HG03469 (cell line): Measurements from ENCODE around the gene MAP2K2.

Experiments used
- ATAC-seq: cut with Tn5 transposase; IDR thresholded peaks from one replicate; pipeline ENCODE4 v1.9.1; 2021; ENCODE audit warnings: mild to moderate bottlenecking, moderate library complexity, moderate number of reproducible peaks; ENCODE audit not compliant: unreplicated experiment

MAP2K2 gene

GRCh38 chr19:4100647-4101495, 23.1 kb downstream of the MAP2K2 start:
- no peak for ATAC-seq

DNA sequence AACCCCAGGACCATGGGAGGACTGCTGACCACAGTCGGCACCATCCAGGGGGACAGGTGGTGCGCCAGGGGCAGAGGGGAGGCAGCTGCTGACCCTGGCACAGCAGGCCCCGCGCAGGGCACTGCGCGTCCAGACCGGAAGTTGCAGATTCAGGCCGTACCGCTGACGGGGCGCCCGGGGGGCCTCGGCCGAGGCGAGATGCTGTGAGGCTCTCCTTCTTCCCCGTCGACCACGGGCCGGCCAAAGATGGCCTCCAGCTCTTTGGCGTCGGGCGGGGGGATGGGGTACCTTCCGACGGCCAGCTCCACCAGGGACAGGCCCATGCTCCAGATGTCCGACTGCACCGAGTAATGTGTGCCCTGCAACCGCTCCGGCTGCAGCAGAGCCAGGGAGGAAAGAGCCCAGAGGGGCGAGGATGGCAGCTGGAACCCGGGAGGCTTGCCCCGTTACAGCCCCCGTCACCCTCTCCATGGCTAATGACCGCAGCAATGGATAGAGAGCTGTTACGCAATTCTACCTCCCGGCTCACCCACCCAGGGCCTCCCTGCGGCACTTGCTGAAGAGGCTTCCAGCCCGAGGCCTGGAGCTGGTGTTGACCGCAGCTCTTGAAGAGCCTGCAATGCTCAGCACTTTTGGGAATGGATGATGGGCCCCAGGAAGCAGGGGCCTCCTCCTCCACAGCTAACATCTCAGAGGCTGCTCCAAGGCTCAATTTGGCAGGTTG, 24.7 kb downstream of the MAP2K2 start:
- no peak for ATAC-seq

GRCh38 chr19:4098493-4098892, 25.4 kb downstream of the MAP2K2 start:
- ATAC-seq: no peak

DNA sequence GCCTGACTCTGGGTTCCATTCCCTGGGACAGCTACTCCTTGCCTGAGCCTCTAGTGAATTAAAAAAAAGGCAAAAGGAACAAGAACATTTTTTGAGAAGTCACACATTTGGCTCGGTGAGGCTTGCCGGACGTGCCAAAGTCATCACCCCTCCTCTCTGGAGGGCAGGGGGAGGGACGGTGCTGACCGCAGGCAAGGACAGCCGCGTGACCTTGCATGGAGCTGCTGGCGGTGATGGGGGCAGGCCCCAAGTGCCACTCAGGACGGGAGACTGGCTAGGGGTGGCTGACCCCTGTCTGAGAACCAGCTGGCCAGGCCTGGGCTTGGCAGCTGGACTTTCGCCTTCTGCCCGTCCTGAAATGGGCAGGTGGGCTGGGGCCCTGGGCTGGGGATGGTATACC, 26.4 kb downstream of the MAP2K2 start:
- no peak for ATAC-seq

GRCh38 chr19:4096049-4096892, 27.7 kb downstream of the MAP2K2 start:
- ATAC-seq: no peak

DNA sequence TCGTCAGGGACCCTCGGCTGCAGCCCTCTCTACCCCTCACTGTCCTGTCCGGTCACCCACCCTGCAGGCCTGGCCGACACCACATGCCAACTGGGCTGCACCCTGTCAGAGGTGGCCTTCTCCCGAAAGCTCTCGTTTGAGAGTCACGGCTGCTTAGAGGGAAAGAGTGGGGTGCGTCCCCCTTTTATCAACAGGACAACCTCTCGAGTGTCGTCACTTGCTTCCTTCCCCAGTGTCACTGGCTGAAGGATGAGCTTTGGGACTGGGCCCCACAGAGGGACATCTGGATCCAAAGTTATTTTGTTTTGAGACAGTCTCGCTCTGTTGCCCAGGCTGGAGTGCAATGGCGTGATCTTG, 28.5 kb downstream of the MAP2K2 start:
- ATAC-seq: no peak

- no peak for ATAC-seq
Observed at GRCh38 chr19:4094761-4095487, 29.0 kb downstream of the MAP2K2 start.

- ATAC-seq: no peak
Observed at GRCh38 chr19:4094291-4094690, 29.6 kb downstream of the MAP2K2 start.

DNA sequence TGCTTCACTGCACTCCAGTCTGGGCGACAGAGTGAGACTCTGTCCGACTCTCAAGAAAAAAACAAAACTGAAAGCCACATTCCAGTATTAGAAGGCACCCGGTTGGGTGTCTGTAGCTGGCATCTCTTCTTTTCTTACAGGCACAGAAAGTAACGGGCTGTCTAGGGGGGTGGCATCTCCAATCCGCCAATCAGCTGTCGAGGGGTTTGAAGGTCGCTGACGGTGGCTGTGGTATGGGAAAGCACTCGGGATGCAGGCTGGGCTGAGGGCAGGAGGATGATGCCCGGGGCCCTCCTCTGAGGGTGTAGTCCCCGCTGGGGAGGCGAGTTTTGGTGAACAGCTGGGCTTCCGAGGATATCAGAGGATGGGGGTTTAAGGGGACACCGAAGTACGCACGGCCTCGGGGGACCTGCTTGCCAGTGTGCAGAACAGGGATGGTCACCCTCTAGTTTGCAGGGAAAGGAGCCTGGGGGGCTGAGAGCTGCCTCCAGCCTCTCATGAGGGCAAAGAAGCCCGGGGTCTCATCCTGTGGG, 30.2 kb downstream of the MAP2K2 start:
- no peak for ATAC-seq

DNA sequence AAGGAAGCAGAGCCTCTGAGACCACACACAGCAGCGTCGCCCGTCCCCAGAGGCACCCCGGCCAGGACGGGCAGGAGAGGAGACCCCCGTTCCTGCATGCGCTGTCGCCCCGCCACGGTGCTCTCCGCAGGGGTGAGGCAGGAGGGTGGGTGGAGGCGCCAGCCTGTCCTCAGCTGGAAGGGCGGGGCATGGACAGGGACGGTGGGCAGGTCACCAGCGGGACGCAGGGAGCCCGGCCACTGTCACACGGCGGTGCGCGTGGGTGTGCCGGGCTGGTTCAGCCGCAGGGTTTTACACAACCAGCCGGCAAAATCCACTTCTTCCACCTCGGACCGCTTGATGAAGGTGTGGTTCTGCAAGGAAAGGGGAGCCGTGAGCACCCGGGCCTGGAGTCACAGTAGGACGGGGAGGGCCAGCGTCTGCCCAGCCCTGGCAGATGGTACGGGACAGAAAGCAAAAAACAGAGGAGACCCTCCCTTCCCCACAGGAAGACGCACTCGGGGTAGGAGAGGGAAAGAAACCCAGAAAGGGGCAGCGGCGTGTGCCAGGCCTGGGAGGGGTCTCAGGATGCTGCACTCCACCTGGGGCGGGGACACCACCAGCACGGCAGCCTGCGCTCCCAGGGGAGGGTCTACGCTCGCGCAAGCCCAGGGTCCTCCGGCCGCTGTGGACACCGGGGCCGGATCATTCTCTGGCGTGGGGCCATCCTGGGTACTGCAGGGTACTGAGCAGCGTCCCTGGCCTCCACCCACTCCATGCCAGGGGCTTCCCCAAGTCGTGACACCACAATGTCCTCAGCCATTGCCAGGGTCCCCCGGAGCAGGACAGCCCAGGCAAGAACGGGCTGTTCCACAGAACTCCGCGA, 33.3 kb downstream of the MAP2K2 start:
- ATAC-seq: no peak

DNA sequence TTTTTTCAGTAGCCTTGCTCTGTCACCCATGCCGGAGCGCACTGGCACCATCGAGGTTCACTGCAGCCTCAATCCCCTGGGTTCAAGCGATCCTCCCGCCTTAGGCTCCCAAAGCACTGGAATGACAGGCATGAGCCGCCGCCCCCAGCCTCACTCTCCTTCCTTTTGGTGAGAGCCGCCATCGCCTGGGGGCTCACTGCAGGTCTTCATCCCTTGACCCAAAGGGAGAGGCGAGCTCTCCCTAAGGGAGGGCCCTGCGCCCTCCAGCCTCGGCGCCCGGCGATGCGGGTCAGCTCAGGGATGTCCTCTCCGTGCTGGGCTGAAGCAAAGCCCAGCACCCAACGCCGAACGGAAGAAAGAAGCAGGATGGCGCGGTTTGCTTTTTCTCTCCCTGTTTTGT, 34.0 kb downstream of the MAP2K2 start:
- no peak for ATAC-seq

DNA sequence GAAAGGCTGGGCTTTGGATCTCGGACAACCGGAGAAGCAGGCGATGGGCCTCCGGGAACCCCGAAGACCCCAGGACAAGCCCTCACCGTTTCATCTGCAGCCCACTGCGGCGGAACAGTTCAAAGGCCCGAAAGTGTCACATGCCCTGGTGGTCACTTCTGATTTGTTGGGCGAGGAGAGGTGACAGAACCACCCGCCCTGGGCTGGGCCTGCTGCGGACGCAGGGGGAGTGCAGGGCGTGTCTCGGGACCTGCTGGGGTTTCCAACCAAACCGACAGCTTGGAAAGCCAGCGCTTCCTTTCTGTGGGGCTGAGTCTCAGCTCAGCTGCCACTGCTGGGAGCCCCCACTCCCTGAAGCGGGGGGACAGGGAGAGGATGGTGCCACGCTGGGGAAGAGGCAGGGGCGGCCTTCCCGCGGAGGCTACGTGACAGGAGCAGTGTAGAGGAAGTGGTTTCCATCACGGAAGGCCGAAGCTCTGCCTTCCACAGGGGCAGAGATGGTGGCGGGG, 34.5 kb downstream of the MAP2K2 start:
- no peak for ATAC-seq

DNA sequence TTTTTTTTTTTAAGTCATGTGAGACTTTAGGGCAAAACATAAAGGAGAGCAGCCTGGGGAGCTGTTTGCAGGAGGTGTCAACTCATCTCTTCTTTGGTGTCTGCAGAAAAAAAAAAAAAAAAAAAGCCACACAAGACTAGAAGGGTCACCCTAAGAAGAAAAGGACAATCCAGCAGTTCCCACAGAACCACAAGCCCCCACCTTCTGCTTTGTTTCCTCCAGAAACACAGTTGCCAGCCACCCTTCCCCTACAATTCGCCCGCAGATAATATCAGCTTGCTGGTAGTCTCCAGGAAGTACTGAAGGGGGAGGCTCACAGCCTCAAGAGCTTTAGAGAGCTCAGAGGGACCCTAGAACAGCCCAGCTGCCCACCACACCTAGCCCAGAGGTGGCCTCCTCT, 34.9 kb downstream of the MAP2K2 start:
- no peak for ATAC-seq

DNA sequence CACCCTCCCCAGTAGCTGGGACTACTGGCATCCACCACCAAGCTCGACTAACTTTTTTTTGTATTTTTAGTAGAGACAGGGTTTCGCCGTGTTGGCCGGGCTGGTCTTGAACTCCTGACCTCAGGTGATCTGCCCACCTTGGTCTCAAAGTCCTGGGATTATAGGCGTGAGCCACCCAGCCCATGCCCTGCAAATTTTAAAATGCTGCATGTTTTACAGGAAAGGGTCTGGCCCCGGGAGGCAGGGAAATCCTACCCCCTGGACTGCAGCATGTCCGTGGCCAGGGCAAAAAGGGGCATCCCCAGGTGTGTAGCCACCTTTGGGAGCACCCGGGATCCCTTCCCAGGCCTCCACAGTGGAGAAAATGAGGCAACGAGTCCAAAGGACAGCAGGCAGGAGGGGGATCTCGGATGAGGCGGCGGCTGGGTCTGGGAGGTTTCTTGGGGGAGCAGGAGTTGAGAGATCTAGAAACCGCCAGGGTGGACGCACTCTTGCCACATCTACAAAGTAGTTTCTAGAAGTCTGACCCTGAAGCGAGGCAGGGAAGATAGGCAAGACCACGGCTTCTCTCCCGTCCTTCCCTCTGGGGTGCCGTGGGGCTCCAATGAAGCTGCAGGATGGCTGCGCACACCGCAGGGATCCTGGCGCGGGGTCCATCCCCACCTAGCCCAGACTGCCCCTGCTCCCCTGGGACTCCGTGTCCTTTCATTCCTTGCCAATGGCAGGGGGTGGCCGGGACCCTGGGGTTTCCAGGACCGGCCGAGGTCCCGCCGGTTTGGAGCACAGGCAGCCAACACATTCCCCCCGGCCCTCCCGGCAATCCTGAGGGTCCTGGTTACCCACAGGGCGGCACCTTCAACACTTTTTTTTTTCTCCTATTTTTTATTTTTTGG, 35.9 kb downstream of the MAP2K2 start:
- no peak for ATAC-seq

GRCh38 chr19:4086411-4086867, 37.5 kb downstream of the MAP2K2 start:
- no peak for ATAC-seq

GRCh38 chr19:4084547-4084877, 39.4 kb downstream of the MAP2K2 start:
- ATAC-seq: no peak

- ATAC-seq: no peak
Observed at GRCh38 chr19:4083677-4084546, 40.0 kb downstream of the MAP2K2 start.
